RWPE2 (cell line): ENCODE data around the gene TCF25.

Source experiments
- ATAC-seq: fragments of 200-7000 bp; cut with Tn5 transposase; 3 replicates; pipeline ENCODE4 v1.9.1; 2021; ENCODE audit warnings: low read depth
- DNase-seq: peaks from one replicate; pipeline ENCODE4 v3.0.0-alpha.2; 2020; ENCODE audit warnings: low spot score
- H3K27ac ChIP-seq: fragments of 450-650 bp; 2 replicates; pipeline ENCODE4 v1.5.1; 2017; ENCODE audit warnings: mild to moderate bottlenecking; ENCODE audit not compliant: poor library complexity, severe bottlenecking
- H3K27me3 ChIP-seq: fragments of 250-450 bp; sonication (Bioruptor Pico); 2 replicates; pipeline ENCODE4 v1.5.1; 2021; ENCODE audit warnings: mild to moderate bottlenecking, moderate library complexity; ENCODE audit not compliant: insufficient read depth, poor library complexity, severe bottlenecking
- H3K36me3 ChIP-seq: fragments of 250-450 bp; sonication (Bioruptor Pico); 2 replicates; pipeline ENCODE4 v1.5.1; 2020; ENCODE audit warnings: low read depth, mild to moderate bottlenecking, moderate library complexity
- H3K4me1 ChIP-seq: fragments of 250-450 bp; sonication (Bioruptor Pico); 2 replicates; pipeline ENCODE4 v1.5.1; 2021; ENCODE audit warnings: mild to moderate bottlenecking, moderate library complexity; ENCODE audit not compliant: insufficient read depth, poor library complexity, severe bottlenecking
- H3K4me3 ChIP-seq: fragments of 250-450 bp; sonication (Bioruptor Pico); 2 replicates; pipeline ENCODE4 v1.5.1; 2021; ENCODE audit warnings: mild to moderate bottlenecking, moderate library complexity; ENCODE audit not compliant: severe bottlenecking
- H3K9me3 ChIP-seq: fragments of 250-450 bp; sonication (Bioruptor Pico); 2 replicates; pipeline ENCODE4 v1.5.1; 2021; ENCODE audit warnings: mild to moderate bottlenecking, moderate library complexity; ENCODE audit not compliant: severe bottlenecking
- TF ChIP-seq, protein P1 (sequence below): fragments of 450-650 bp; IDR thresholded peaks from one replicate; pipeline ENCODE4 v1.5.1; 2017; ENCODE audit warnings: mild to moderate bottlenecking, moderate library complexity; ENCODE audit not compliant: poor library complexity, severe bottlenecking

Gene TCF25

DNA sequence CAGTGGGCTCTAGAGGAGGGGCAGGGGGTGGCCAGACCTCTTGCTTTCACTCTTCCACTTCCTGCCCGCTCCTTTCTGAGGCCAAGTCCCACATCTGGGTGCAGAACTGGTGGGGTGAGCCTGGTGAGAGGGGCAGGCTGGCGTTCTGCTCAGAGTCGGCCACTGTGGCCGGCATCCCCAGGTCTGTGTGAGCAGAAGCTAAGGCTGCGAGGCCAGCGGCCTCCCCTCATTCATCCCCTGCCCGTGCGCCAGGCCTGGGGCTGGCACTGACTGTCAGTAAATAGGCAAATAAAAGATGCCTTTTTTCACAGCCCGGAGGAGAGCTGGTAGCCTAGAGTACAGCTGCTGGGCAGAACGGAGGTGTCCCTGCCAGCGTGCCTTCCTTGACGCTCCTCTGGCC, 76.4 kb downstream of the TCF25 start:
- no peaks in the 10 kb centered on the region for H3K4me1 ChIP-seq
- no peak for ATAC-seq
- H3K27ac ChIP-seq = no peak overlapping the region
- no peaks in the 10 kb centered on the region for H3K27me3 ChIP-seq
- no peak overlapping the region for H3K4me3 ChIP-seq
- TF ChIP-seq, protein P1, sequence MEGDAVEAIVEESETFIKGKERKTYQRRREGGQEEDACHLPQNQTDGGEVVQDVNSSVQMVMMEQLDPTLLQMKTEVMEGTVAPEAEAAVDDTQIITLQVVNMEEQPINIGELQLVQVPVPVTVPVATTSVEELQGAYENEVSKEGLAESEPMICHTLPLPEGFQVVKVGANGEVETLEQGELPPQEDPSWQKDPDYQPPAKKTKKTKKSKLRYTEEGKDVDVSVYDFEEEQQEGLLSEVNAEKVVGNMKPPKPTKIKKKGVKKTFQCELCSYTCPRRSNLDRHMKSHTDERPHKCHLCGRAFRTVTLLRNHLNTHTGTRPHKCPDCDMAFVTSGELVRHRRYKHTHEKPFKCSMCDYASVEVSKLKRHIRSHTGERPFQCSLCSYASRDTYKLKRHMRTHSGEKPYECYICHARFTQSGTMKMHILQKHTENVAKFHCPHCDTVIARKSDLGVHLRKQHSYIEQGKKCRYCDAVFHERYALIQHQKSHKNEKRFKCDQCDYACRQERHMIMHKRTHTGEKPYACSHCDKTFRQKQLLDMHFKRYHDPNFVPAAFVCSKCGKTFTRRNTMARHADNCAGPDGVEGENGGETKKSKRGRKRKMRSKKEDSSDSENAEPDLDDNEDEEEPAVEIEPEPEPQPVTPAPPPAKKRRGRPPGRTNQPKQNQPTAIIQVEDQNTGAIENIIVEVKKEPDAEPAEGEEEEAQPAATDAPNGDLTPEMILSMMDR = no peak
- DNase-seq = no peak
- H3K9me3 ChIP-seq = no peaks in the 10 kb centered on the region
- H3K36me3 ChIP-seq = no peaks in the 10 kb centered on the region

DNA sequence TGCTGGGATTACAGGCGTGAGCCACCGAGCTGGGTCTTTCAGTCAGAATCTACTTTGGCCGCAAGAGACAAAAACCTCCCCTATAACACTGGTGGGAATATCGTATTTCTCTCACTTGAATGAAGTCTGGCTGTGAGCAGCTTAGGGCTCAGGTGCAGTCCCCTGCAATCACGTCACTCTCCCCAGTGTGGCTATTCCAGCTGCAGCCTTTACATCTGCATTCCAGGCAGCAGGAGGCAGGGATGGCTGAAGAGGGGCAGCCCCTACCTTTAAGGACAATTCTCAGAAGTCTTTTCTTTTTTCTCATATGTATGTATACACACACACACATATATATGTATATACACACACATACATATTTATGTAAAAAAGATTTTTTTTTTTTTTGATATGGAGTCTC, 78.1 kb downstream of the TCF25 start:
- H3K4me1 ChIP-seq = no peaks in the 10 kb centered on the region
- ATAC-seq = no peak
- H3K27me3 ChIP-seq = no peaks in the 10 kb centered on the region

DNA sequence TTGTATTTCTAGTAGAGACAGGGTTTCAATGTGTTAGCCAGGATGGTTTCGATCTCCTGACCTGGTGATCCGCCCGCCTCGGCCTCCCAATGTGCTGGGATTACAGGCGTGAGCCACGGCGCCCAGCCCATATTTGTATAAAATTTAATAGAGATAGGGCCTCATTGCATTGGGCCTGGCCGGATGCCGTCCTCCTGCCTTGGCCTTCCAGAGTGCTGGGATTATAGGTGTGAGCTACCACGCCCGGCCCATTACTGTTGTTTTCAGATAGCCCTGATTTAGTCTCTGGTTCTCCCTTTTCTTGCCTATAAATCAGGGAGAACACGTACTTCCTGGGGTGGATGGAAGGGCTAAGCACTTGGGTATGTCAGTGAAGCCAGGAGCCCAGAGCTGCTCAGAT, 78.7 kb downstream of the TCF25 start:
- no peaks in the 10 kb centered on the region for H3K4me1 ChIP-seq
- TF ChIP-seq, protein P1 = no peak
- no peaks in the 10 kb centered on the region for H3K27me3 ChIP-seq
- no peak overlapping the region for H3K27ac ChIP-seq
- no peak overlapping the region for H3K4me3 ChIP-seq
- no peaks in the 10 kb centered on the region for H3K9me3 ChIP-seq
- ATAC-seq (no peak), DNase-seq (no peak)
- H3K36me3 ChIP-seq = peaks cover 14% of the 10 kb centered on the region

More for the DNA sequence above, 78.1 kb downstream of the TCF25 start:
- H3K4me3 ChIP-seq = no peak overlapping the region
- no peak overlapping the region for H3K27ac ChIP-seq
- TF ChIP-seq, protein P1 = no peak
- H3K36me3 ChIP-seq = peaks cover 9% of the 10 kb centered on the region
- H3K9me3 ChIP-seq = no peaks in the 10 kb centered on the region
- no peak for DNase-seq

DNA sequence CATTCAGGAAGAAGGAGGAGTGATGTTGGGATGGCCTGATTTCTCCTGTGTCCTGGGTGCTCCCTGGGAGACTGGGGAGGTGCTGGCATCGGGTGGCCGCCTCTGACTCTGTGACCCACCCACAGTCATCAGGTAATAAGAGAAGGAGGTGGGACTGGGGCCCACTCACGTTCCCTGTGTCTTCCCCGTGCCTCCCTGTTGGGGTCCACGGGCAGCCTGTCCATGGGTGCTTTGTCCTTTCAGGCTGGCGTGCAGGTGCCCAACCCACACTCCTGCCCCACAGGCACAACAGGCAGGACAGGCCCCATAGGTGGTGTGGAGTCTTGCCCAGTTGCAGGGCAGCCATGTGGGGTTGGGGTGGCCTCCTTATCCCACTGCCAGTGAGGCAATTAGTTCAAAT, 79.2 kb downstream of the TCF25 start:
- H3K4me3 ChIP-seq = no peak overlapping the region
- TF ChIP-seq, protein P1 = no peak

DNA sequence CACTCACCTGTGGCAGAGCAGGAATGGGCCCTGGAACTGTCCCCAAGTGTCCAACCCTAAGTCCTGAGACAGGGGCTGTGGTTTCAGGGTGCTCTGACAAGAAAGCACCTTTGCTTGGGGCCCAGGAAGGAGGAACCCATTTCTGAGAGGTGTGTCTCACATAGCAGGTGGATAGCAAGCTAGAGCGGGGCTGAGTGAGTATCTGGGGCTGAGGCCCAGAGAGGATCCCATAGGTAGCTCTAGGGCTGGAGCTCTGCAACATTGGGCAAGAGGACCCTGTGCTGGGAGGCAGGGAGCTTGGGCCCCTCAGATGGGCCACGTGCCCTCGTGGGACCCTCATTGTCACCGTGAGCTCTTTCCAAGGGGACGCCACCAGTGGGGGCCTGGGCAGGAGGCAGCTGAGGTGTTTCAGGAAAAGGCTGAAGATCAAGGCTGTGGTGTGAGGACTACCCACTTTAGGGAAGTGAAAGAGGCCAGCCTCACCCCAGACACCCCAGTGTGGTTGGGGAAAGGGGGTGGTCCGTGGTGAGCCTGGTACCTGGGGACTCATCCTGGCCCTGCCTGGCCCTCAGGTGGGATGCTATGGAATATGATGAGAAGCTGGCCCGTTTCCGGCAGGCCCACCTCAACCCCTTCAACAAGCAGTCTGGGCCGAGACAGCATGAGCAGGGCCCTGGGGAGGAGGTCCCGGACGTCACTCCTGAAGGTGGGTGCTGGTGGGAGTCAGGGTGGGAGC, 80.4 kb downstream of the TCF25 start:
- H3K9me3 ChIP-seq = no peaks in the 10 kb centered on the region
- H3K4me1 ChIP-seq = no peaks in the 10 kb centered on the region
- TF ChIP-seq, protein P1 = no peak
- H3K27ac ChIP-seq = no peak overlapping the region
- DNase-seq (no peak), ATAC-seq (no peak)
- H3K4me3 ChIP-seq = no peak overlapping the region
- peaks cover 31% of the 10 kb centered on the region for H3K36me3 ChIP-seq
- H3K27me3 ChIP-seq = no peaks in the 10 kb centered on the region

More for the DNA sequence above, 79.2 kb downstream of the TCF25 start:
- no peak for DNase-seq
- no peak for ATAC-seq
- Histone ChIP-seq H3K4me1 (no peaks in the 10 kb centered on the region), H3K36me3 (peaks cover 19% of the 10 kb centered on the region), H3K9me3 (no peaks in the 10 kb centered on the region), H3K27me3 (no peaks in the 10 kb centered on the region), H3K27ac (no peak overlapping the region)
